Cardiac muscle cell (in vitro differentiated cells and primary cell): ENCODE results near the gene PIEZO2. TPM values are rescaled to one million over a fixed set of nuclear protein-coding genes. Genes with fewer than 3 reads are reported as not detected.

Experiments
- DNase-seq, 2 donors: peaks; one replicate each; pipeline versions ENCODE4 v3.0.0 to v3.0.0-alpha.2; 2010 to 2017; ENCODE audit warnings: low read depth in 1 of 2, low spot score in 1 of 2
- H3K27ac ChIP-seq: fragments of 200-600 bp; sonication (generic); 2 replicates; pipeline ENCODE4 v1.5.1; 2016
- H3K27me3 ChIP-seq: fragments of 200-600 bp; sonication (generic); 2 replicates; pipeline ENCODE4 v1.6.0; 2016; ENCODE audit warnings: control low read depth
- H3K36me3 ChIP-seq: fragments of 200-600 bp; sonication (generic); 2 replicates; pipeline ENCODE4 v1.5.1; 2016; ENCODE audit warnings: control low read depth
- H3K4me1 ChIP-seq: fragments of 200-600 bp; sonication (generic); 2 replicates; pipeline ENCODE4 v1.8.1; 2017; ENCODE audit warnings: low read depth, mild to moderate bottlenecking, mixed run types
- H3K4me3 ChIP-seq: fragments of 200-600 bp; sonication (generic); 2 replicates; pipeline ENCODE4 v1.5.1; 2016; ENCODE audit warnings: mild to moderate bottlenecking
- H3K9me3 ChIP-seq: fragments of 200-600 bp; sonication (generic); 2 replicates; pipeline ENCODE4 v1.5.1; 2017; ENCODE audit warnings: low read depth, mild to moderate bottlenecking, control low read depth
- CTCF ChIP-seq: IDR thresholded peaks from 2 replicates; pipeline ENCODE4 v1.5.1; 2012; ENCODE audit warnings: low read depth, mild to moderate bottlenecking, low read length
- polyA plus RNA-seq: library from polyadenylated mRNA; unstranded; fragments of >200 nt; fragmentation: Nextera tagmentation; extraction: Ambion mirVana; gene quantifications from 2 replicates; pipeline ENCODE4 v1.2.1, GENCODE V29; 2016
- total RNA-seq: library from RNA; depleted of rRNA; stranded (reverse); fragments of >200 nt; gene quantifications from 2 replicates; pipeline ENCODE4 v1.2.3, GENCODE V29; 2016

The PIEZO2 gene
- total and polyA plus RNA-seq, 2 experiments from 2014 or later = 0.04 to 0.69 TPM

- Histone ChIP-seq H3K36me3 (no peaks in the 10 kb centered on the region), H3K27ac (no peak overlapping the region), H3K9me3 (no peaks in the 10 kb centered on the region), H3K4me3 (no peak overlapping the region), H3K27me3 (no peaks in the 10 kb centered on the region), H3K4me1 (peaks cover 14% of the 10 kb centered on the region)
- TF ChIP-seq CTCF = no peak
- DNase-seq = no peak
Observed at GRCh38 chr18:10794771-10795170, 354.6 kb downstream of the PIEZO2 start.

GRCh38 chr18:10793730-10794370 is 355.5 kb downstream of the PIEZO2 start:
- Histone ChIP-seq H3K27ac (no peak overlapping the region), H3K4me3 (no peak overlapping the region), H3K27me3 (no peaks in the 10 kb centered on the region), H3K36me3 (no peaks in the 10 kb centered on the region), H3K9me3 (no peaks in the 10 kb centered on the region), H3K4me1 (peaks cover 9% of the 10 kb centered on the region)
- DNase-seq = no peak
- TF ChIP-seq CTCF = no peak

GRCh38 chr18:10792181-10792580 is 357.2 kb downstream of the PIEZO2 start:
- no peak for TF ChIP-seq CTCF
- Histone ChIP-seq H3K4me1 (no peaks in the 10 kb centered on the region), H3K4me3 (no peak overlapping the region), H3K27me3 (no peaks in the 10 kb centered on the region), H3K27ac (no peak overlapping the region), H3K36me3 (no peaks in the 10 kb centered on the region), H3K9me3 (no peaks in the 10 kb centered on the region)
- DNase-seq = peak in 1 of 2 donors; percentile 74

- no peak for TF ChIP-seq CTCF
- no peaks in the 10 kb centered on the region for H3K9me3 ChIP-seq
Observed at GRCh38 chr18:10791169-10791831, 358.1 kb downstream of the PIEZO2 start.

GRCh38 chr18:10789180-10789579 is 360.2 kb downstream of the PIEZO2 start:
- Histone ChIP-seq H3K4me1 (no peaks in the 10 kb centered on the region), H3K27ac (no peak overlapping the region), H3K27me3 (no peaks in the 10 kb centered on the region), H3K4me3 (no peak overlapping the region), H3K36me3 (no peaks in the 10 kb centered on the region), H3K9me3 (no peaks in the 10 kb centered on the region)
- TF ChIP-seq CTCF = no peak
- DNase-seq = no peak

More at GRCh38 chr18:10791169-10791831, 358.1 kb downstream of the PIEZO2 start:
- no peak for DNase-seq
- H3K27me3 ChIP-seq = no peaks in the 10 kb centered on the region
- no peak overlapping the region for H3K4me3 ChIP-seq
- H3K36me3 ChIP-seq = no peaks in the 10 kb centered on the region
- no peak overlapping the region for H3K27ac ChIP-seq
- no peaks in the 10 kb centered on the region for H3K4me1 ChIP-seq
